GM12864 (cell line): ENCODE data around the gene TMEM95.

Experiments used
- DNase-seq: peaks from one replicate; pipeline ENCODE4 v3.0.0-alpha.2; 2011; ENCODE audit warnings: low read depth
- H3K4me3 ChIP-seq: 2 replicates; pipeline ENCODE4 v1.5.1; 2011; ENCODE audit warnings: mild to moderate bottlenecking, low read depth, low read length, control low read depth
- CTCF ChIP-seq: IDR thresholded peaks from 2 replicates; pipeline ENCODE4 v1.5.1; 2011; ENCODE audit warnings: low read depth, mild to moderate bottlenecking, moderate library complexity, low read length, control low read depth, inconsistent platforms; ENCODE audit errors: missing control alignments

TMEM95 gene

GRCh38 chr17:7380855-7381683, 26.1 kb downstream of the TMEM95 start, which contains the start of gene TNK1:
TSS of gene TNK1 (plus strand) at chr17:7381089. CDS start at chr17:7382927, 1,838 bp downstream.
- DNase-seq, result no peak
- no peak for TF ChIP-seq CTCF
- no peak within 1 kb of the TSS for H3K4me3 ChIP-seq

GRCh38 chr17:7382901-7383300, 27.9 kb downstream of the TMEM95 start:
- no peak overlapping the region for H3K4me3 ChIP-seq
- no peak for DNase-seq
- no peak for TF ChIP-seq CTCF

GRCh38 chr17:7383371-7383741, 28.4 kb downstream of the TMEM95 start:
- no peak for TF ChIP-seq CTCF
- DNase-seq, result no peak
- H3K4me3 ChIP-seq, result no peak overlapping the region

GRCh38 chr17:7383742-7384488, 29.0 kb downstream of the TMEM95 start:
- peak overlapping the region; percentile 58 for H3K4me3 ChIP-seq
- no peak for DNase-seq
- TF ChIP-seq CTCF, result no peak

- no peak for DNase-seq
- H3K4me3 ChIP-seq, result peak overlapping the region; percentile 58
- TF ChIP-seq CTCF, result no peak
These were observed 29.6 kb downstream of the TMEM95 start for GRCh38 chr17:7384489-7385081.

- no peak for TF ChIP-seq CTCF
- no peak overlapping the region for H3K4me3 ChIP-seq
- DNase-seq, result no peak
These were observed 33.9 kb downstream of the TMEM95 start for GRCh38 chr17:7388856-7389255.
